PC-9 (cell line): Measurements from ENCODE around the gene CBFA2T3.

Source experiments
- CTCF ChIP-seq: fragments of 200-600 bp; sonication (generic); conservative IDR thresholded peaks from 2 replicates; pipeline ENCODE4 v1.6.1; 2017; ENCODE audit warnings: mixed run types, antibody characterized with exemption, mild to moderate bottlenecking, moderate library complexity
- EZH2 ChIP-seq: fragments of 200-600 bp; sonication (generic); IDR thresholded peaks from 2 replicates; pipeline ENCODE4 v1.8.0; 2017; ENCODE audit warnings: antibody characterized with exemption, low read depth

GRCh38 chr16:88882358-88883030 is 94.5 kb downstream of the CBFA2T3 start:
- no peak for TF ChIP-seq CTCF
- no peak for TF ChIP-seq EZH2
